ENCODE results near the gene CTPS2. TPM values are rescaled to one million over a fixed set of nuclear protein-coding genes. Genes with fewer than 3 reads are reported as not detected.
A peak's percentile ranks its signal among the peaks of the same experiment; 100 is the strongest.

CTPS2 gene
- total and polyA plus RNA-seq, 2 experiments from 2014 or later = 10.4 to 35.5 TPM

DNA sequence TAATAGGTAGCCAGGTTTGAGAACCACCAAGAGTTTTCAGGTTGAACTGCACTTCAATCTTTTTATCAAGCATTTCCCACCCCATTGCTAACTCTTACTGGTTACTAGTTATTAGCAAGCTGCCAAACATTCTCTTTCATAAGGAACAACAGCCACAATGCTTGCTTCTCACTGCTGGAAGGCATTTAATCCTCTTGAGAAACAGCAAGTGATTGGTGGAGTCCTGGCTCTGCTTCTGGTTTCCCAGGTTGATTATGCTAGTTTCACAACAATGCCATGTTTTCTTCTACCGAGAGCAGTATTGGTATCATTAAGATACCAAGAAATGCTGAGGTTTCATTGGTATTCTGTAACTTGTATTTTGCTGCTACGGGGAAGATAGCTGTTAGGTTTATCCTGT, 41.5 kb upstream of the CTPS2 start:
- H3F3A ChIP-seq (replicated peaks; ENCODE audit: low read depth) = no peaks in the 10 kb centered on the region
- no peak overlapping the region for H3K4me2 ChIP-seq
- H3K9me2 ChIP-seq (ENCODE audit: insufficient read depth) = no peaks in the 10 kb centered on the region
- no peak overlapping the region for H3K4me3 ChIP-seq
- Mint-ChIP-seq H3K36me3 (ENCODE audit: low read depth) (peaks cover 58% of the 10 kb centered on the region), H3K9me3 (no peaks in the 10 kb centered on the region; the same call in 2 of the 3 replicates), H3K27ac (no peak overlapping the region), H3K4me1 (peaks cover 6% of the 10 kb centered on the region; the same call in 1 of the 3 replicates), H3K4me3 (no peak overlapping the region), H3K27me3 (ENCODE audit: insufficient read depth, low read depth, poor library complexity) (no peaks in the 10 kb centered on the region)
- DNase-seq (ENCODE audit: low spot score) = no peak
- H3K4me1 ChIP-seq (ENCODE audit: insufficient read depth) = no peaks in the 10 kb centered on the region
- peaks cover 6% of the 10 kb centered on the region for H3K36me3 ChIP-seq (ENCODE audit: insufficient read depth)
- no peak for ATAC-seq
- H3K79me2 ChIP-seq (replicated peaks; ENCODE audit: insufficient read depth) = no peaks in the 10 kb centered on the region
- H3K27ac ChIP-seq (ENCODE audit: low read depth) = 0 out of 2 replicates have a peak overlapping the region, but pooled peaks have one; percentile 39
- TF ChIP-seq, protein P1, sequence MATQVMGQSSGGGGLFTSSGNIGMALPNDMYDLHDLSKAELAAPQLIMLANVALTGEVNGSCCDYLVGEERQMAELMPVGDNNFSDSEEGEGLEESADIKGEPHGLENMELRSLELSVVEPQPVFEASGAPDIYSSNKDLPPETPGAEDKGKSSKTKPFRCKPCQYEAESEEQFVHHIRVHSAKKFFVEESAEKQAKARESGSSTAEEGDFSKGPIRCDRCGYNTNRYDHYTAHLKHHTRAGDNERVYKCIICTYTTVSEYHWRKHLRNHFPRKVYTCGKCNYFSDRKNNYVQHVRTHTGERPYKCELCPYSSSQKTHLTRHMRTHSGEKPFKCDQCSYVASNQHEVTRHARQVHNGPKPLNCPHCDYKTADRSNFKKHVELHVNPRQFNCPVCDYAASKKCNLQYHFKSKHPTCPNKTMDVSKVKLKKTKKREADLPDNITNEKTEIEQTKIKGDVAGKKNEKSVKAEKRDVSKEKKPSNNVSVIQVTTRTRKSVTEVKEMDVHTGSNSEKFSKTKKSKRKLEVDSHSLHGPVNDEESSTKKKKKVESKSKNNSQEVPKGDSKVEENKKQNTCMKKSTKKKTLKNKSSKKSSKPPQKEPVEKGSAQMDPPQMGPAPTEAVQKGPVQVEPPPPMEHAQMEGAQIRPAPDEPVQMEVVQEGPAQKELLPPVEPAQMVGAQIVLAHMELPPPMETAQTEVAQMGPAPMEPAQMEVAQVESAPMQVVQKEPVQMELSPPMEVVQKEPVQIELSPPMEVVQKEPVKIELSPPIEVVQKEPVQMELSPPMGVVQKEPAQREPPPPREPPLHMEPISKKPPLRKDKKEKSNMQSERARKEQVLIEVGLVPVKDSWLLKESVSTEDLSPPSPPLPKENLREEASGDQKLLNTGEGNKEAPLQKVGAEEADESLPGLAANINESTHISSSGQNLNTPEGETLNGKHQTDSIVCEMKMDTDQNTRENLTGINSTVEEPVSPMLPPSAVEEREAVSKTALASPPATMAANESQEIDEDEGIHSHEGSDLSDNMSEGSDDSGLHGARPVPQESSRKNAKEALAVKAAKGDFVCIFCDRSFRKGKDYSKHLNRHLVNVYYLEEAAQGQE (IDR thresholded peaks at IDR 0.05; ENCODE audit: unreplicated experiment) = no peak
- no peak for TF ChIP-seq CREB1 (CRISPR knock-in tag; IDR thresholded peaks at IDR 0.05; ENCODE audit: low read depth)
- TF ChIP-seq ZNF114 (CRISPR knock-in tag; IDR thresholded peaks at IDR 0.05) = no peak
- TF ChIP-seq, protein P2, sequence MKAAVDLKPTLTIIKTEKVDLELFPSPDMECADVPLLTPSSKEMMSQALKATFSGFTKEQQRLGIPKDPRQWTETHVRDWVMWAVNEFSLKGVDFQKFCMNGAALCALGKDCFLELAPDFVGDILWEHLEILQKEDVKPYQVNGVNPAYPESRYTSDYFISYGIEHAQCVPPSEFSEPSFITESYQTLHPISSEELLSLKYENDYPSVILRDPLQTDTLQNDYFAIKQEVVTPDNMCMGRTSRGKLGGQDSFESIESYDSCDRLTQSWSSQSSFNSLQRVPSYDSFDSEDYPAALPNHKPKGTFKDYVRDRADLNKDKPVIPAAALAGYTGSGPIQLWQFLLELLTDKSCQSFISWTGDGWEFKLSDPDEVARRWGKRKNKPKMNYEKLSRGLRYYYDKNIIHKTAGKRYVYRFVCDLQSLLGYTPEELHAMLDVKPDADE (IDR thresholded peaks at IDR 0.05) = no peak
- no peak for TF ChIP-seq ZNF462 (CRISPR knock-in tag; IDR thresholded peaks at IDR 0.05)
- no peak for TF ChIP-seq CTCF (conservative IDR thresholded peaks at IDR 0.05; ENCODE audit: low read depth in 2 of 2)
- no peak for TF ChIP-seq ZNF331 (CRISPR knock-in tag; IDR thresholded peaks at IDR 0.05; ENCODE audit: low read depth)
- no peak for TF ChIP-seq STAT1 (IDR thresholded peaks at IDR 0.05; ENCODE audit: unreplicated experiment)
- H2AFZ ChIP-seq = no peak overlapping the region
- no peaks in the 10 kb centered on the region for H4K20me1 ChIP-seq (replicated peaks; ENCODE audit: insufficient read depth)
- no peaks in the 10 kb centered on the region for H3K27me3 ChIP-seq (ENCODE audit: insufficient read depth)
